MM.1S (cell line): ENCODE measurements around the gene HSD17B4.

Experiments
- DNase-seq: peaks from one replicate; pipeline ENCODE4 v3.0.0-alpha.2; 2015
- H2AFZ ChIP-seq: fragments of 300-600 bp; sonication (generic); 2 replicates; pipeline ENCODE4 v1.6.0; 2016; ENCODE audit warnings: antibody characterized with exemption, low read length
- H3F3A ChIP-seq: fragments of 300-600 bp; sonication (generic); 2 replicates; pipeline ENCODE4 v1.6.1; 2016; ENCODE audit warnings: mild to moderate bottlenecking, antibody characterized with exemption, low read length, moderate library complexity, mixed read lengths; ENCODE audit not compliant: insufficient read depth
- H3K27ac ChIP-seq: fragments of 300-600 bp; sonication (generic); 2 replicates; pipeline ENCODE4 v1.5.1; 2016; ENCODE audit warnings: mild to moderate bottlenecking, low read length
- H3K27me3 ChIP-seq: fragments of 300-600 bp; sonication (generic); replicated peaks from 2 replicates; pipeline ENCODE4 v1.6.0; 2016; ENCODE audit warnings: low read length; ENCODE audit not compliant: insufficient read depth
- H3K36me3 ChIP-seq: fragments of 300-600 bp; sonication (generic); replicated peaks from 2 replicates; pipeline ENCODE4 v1.6.1; 2016; ENCODE audit warnings: mild to moderate bottlenecking, low read length, mixed read lengths; ENCODE audit not compliant: insufficient read depth
- H3K4me1 ChIP-seq: fragments of 300-600 bp; sonication (generic); 2 replicates; pipeline ENCODE4 v1.6.1; 2016; ENCODE audit warnings: low read length, mixed read lengths
- H3K4me2 ChIP-seq: fragments of 300-600 bp; sonication (generic); 2 replicates; pipeline ENCODE4 v1.6.0; 2016; ENCODE audit warnings: low read depth, low read length
- H3K4me3 ChIP-seq: fragments of 300-600 bp; sonication (generic); 2 replicates; pipeline ENCODE4 v1.5.1; 2016; ENCODE audit warnings: low read length, mixed read lengths
- H3K79me2 ChIP-seq: fragments of 300-600 bp; sonication (generic); 2 replicates; pipeline ENCODE4 v1.6.1; 2016; ENCODE audit warnings: mixed run types, low read length, mixed read lengths
- H3K9ac ChIP-seq: fragments of 300-600 bp; sonication (generic); 2 replicates; pipeline ENCODE4 v1.6.1; 2016; ENCODE audit warnings: low read length, mixed read lengths
- H3K9me2 ChIP-seq: fragments of 300-600 bp; sonication (generic); replicated peaks from 2 replicates; pipeline ENCODE4 v1.6.1; 2016; ENCODE audit warnings: mild to moderate bottlenecking, low read length, mixed read lengths; ENCODE audit not compliant: insufficient read depth
- H3K9me3 ChIP-seq: fragments of 300-600 bp; sonication (generic); replicated peaks from 2 replicates; pipeline ENCODE4 v1.6.1; 2016; ENCODE audit warnings: mild to moderate bottlenecking, low read length, mixed read lengths; ENCODE audit not compliant: insufficient read depth
- H4K20me1 ChIP-seq: fragments of 300-600 bp; sonication (generic); 2 replicates; pipeline ENCODE4 v1.6.1; 2016; ENCODE audit warnings: mild to moderate bottlenecking, low read length, moderate library complexity, mixed read lengths; ENCODE audit not compliant: insufficient read depth
- CTCF ChIP-seq: fragments of 300-600 bp; sonication (generic); IDR thresholded peaks from 2 replicates; pipeline ENCODE4 v1.5.1; 2016; ENCODE audit warnings: antibody characterized with exemption, low read length, mixed read lengths
- EZH2 ChIP-seq: fragments of 300-600 bp; sonication (generic); optimal IDR thresholded peaks from 2 replicates; pipeline ENCODE3; 2017; ENCODE audit warnings: low read depth, mild to moderate bottlenecking, antibody characterized with exemption, low read length, mixed read lengths
- EZH2phosphoT487 ChIP-seq: fragments of 300-600 bp; sonication (generic); IDR thresholded peaks from 2 replicates; pipeline ENCODE4 v1.6.1; 2018; ENCODE audit warnings: antibody characterized with exemption, low read length

Gene HSD17B4

GRCh38 chr5:119582987-119583386, 130.7 kb downstream of the HSD17B4 start:
- DNase-seq, result no peak
- Histone ChIP-seq H3K9me2 (no peaks in the 10 kb centered on the region), H3K27me3 (no peaks in the 10 kb centered on the region), H3K27ac (no peak overlapping the region), H3K9me3 (no peaks in the 10 kb centered on the region), H3K4me3 (no peak overlapping the region), H3K36me3 (no peaks in the 10 kb centered on the region), H3K4me2 (no peak overlapping the region), H4K20me1 (no peaks in the 10 kb centered on the region), H3K79me2 (no peaks in the 10 kb centered on the region), H3F3A (no peaks in the 10 kb centered on the region), H2AFZ (no peak overlapping the region), H3K4me1 (no peaks in the 10 kb centered on the region), H3K9ac (no peak overlapping the region)
- TF ChIP-seq EZH2, result no peak
- TF ChIP-seq EZH2phosphoT487, result no peak
- TF ChIP-seq CTCF, result no peak

- TF ChIP-seq EZH2phosphoT487 (no peak), CTCF (no peak), EZH2 (no peak)
- no peaks in the 10 kb centered on the region for H3K27me3 ChIP-seq
- H2AFZ ChIP-seq, result no peak overlapping the region
- H3K4me1 ChIP-seq, result no peaks in the 10 kb centered on the region
- H4K20me1 ChIP-seq, result no peaks in the 10 kb centered on the region
- no peak for DNase-seq
- no peak overlapping the region for H3K4me3 ChIP-seq
- no peak overlapping the region for H3K4me2 ChIP-seq
- H3F3A ChIP-seq, result no peaks in the 10 kb centered on the region
- H3K9me3 ChIP-seq, result no peaks in the 10 kb centered on the region
- no peaks in the 10 kb centered on the region for H3K9me2 ChIP-seq
- H3K79me2 ChIP-seq, result no peaks in the 10 kb centered on the region
- H3K9ac ChIP-seq, result no peak overlapping the region
- H3K36me3 ChIP-seq, result no peaks in the 10 kb centered on the region
- no peak overlapping the region for H3K27ac ChIP-seq
Observed at GRCh38 chr5:119583684-119584083, 131.4 kb downstream of the HSD17B4 start.
